Cardiac muscle cell (in vitro differentiated cells and primary cell): ENCODE measurements around the gene ADGRA3. TPM values are rescaled to one million over a fixed set of nuclear protein-coding genes. Genes with fewer than 3 reads are reported as not detected.

Experiments
- DNase-seq, 2 donors: peaks; one replicate each; pipeline versions ENCODE4 v3.0.0 to v3.0.0-alpha.2; 2010 to 2017; ENCODE audit warnings: low read depth in 1 of 2, low spot score in 1 of 2
- H3K27ac ChIP-seq: fragments of 200-600 bp; sonication (generic); 2 replicates; pipeline ENCODE4 v1.5.1; 2016
- H3K27me3 ChIP-seq: fragments of 200-600 bp; sonication (generic); 2 replicates; pipeline ENCODE4 v1.6.0; 2016; ENCODE audit warnings: control low read depth
- H3K36me3 ChIP-seq: fragments of 200-600 bp; sonication (generic); 2 replicates; pipeline ENCODE4 v1.5.1; 2016; ENCODE audit warnings: control low read depth
- H3K4me1 ChIP-seq: fragments of 200-600 bp; sonication (generic); 2 replicates; pipeline ENCODE4 v1.8.1; 2017; ENCODE audit warnings: low read depth, mild to moderate bottlenecking, mixed run types
- H3K4me3 ChIP-seq: fragments of 200-600 bp; sonication (generic); 2 replicates; pipeline ENCODE4 v1.5.1; 2016; ENCODE audit warnings: mild to moderate bottlenecking
- H3K9me3 ChIP-seq: fragments of 200-600 bp; sonication (generic); 2 replicates; pipeline ENCODE4 v1.5.1; 2017; ENCODE audit warnings: low read depth, mild to moderate bottlenecking, control low read depth
- CTCF ChIP-seq: IDR thresholded peaks from 2 replicates; pipeline ENCODE4 v1.5.1; 2012; ENCODE audit warnings: low read depth, mild to moderate bottlenecking, low read length
- polyA plus RNA-seq: library from polyadenylated mRNA; unstranded; fragments of >200 nt; fragmentation: Nextera tagmentation; extraction: Ambion mirVana; gene quantifications from 2 replicates; pipeline ENCODE4 v1.2.1, GENCODE V29; 2016
- total RNA-seq: library from RNA; depleted of rRNA; stranded (reverse); fragments of >200 nt; gene quantifications from 2 replicates; pipeline ENCODE4 v1.2.3, GENCODE V29; 2016

The ADGRA3 gene
- total and polyA plus RNA-seq, 2 experiments from 2014 or later = 29.3 to 41.1 TPM

- H3K4me3 ChIP-seq = no peak overlapping the region
- H3K36me3 ChIP-seq = no peaks in the 10 kb centered on the region
- H3K4me1 ChIP-seq = no peaks in the 10 kb centered on the region
- H3K9me3 ChIP-seq = no peaks in the 10 kb centered on the region
- TF ChIP-seq CTCF = no peak
- H3K27ac ChIP-seq = no peak overlapping the region
- no peak for DNase-seq
- H3K27me3 ChIP-seq = no peaks in the 10 kb centered on the region
These were observed 49.9 kb downstream of the ADGRA3 start for GRCh38 chr4:22465996-22466395.

- peaks cover 4% of the 10 kb centered on the region for H3K4me1 ChIP-seq
- no peak for DNase-seq
- no peak for TF ChIP-seq CTCF
- no peak overlapping the region for H3K27ac ChIP-seq
- H3K4me3 ChIP-seq = no peak overlapping the region
- H3K9me3 ChIP-seq = no peaks in the 10 kb centered on the region
- H3K27me3 ChIP-seq = no peaks in the 10 kb centered on the region
- no peaks in the 10 kb centered on the region for H3K36me3 ChIP-seq
These were observed 50.5 kb downstream of the ADGRA3 start for GRCh38 chr4:22465349-22465748.

- H3K27me3 ChIP-seq = no peaks in the 10 kb centered on the region
- H3K36me3 ChIP-seq = no peaks in the 10 kb centered on the region
- no peak for TF ChIP-seq CTCF
- H3K27ac ChIP-seq = no peak overlapping the region
- H3K4me3 ChIP-seq = no peak overlapping the region
- DNase-seq = no peak
- H3K9me3 ChIP-seq = no peaks in the 10 kb centered on the region
- peaks cover 15% of the 10 kb centered on the region for H3K4me1 ChIP-seq
These were observed 52.7 kb downstream of the ADGRA3 start for GRCh38 chr4:22463179-22463578.

- Histone ChIP-seq H3K27ac (no peak overlapping the region), H3K4me1 (peaks cover 15% of the 10 kb centered on the region), H3K9me3 (no peaks in the 10 kb centered on the region), H3K27me3 (no peaks in the 10 kb centered on the region), H3K36me3 (no peaks in the 10 kb centered on the region), H3K4me3 (no peak overlapping the region)
- DNase-seq = no peak
- TF ChIP-seq CTCF = no peak
These were observed 53.2 kb downstream of the ADGRA3 start for GRCh38 chr4:22462688-22463087.

- no peaks in the 10 kb centered on the region for H3K36me3 ChIP-seq
- H3K27me3 ChIP-seq = no peaks in the 10 kb centered on the region
- no peaks in the 10 kb centered on the region for H3K9me3 ChIP-seq
- H3K4me3 ChIP-seq = no peak overlapping the region
- DNase-seq = no peak
- TF ChIP-seq CTCF = no peak
- H3K27ac ChIP-seq = peak overlapping the region; percentile 79
- peaks cover 15% of the 10 kb centered on the region for H3K4me1 ChIP-seq
These were observed 55.6 kb downstream of the ADGRA3 start for GRCh38 chr4:22460266-22460665.

GRCh38 chr4:22458098-22458497 lies 57.8 kb downstream of the ADGRA3 start:
- no peaks in the 10 kb centered on the region for H3K27me3 ChIP-seq
- no peak overlapping the region for H3K27ac ChIP-seq
- no peak for DNase-seq
- H3K4me3 ChIP-seq = no peak overlapping the region
- TF ChIP-seq CTCF = no peak
- H3K4me1 ChIP-seq = peaks cover 15% of the 10 kb centered on the region
- no peaks in the 10 kb centered on the region for H3K9me3 ChIP-seq
- peaks cover 2% of the 10 kb centered on the region for H3K36me3 ChIP-seq
